Chondrocyte (in vitro differentiated cells): ENCODE measurements around the gene ETF1. TPM values are rescaled to one million over a fixed set of nuclear protein-coding genes. Genes with fewer than 3 reads are reported as not detected.

ENCODE experiments used
- DNase-seq: peaks from one replicate; pipeline ENCODE4 v3.0.0; 2021; ENCODE audit warnings: mixed read lengths, low spot score
- H3K27ac Mint-ChIP-seq: one replicate; pipeline ENCODE4 v1.8.0; 2021; ENCODE audit warnings: mild to moderate bottlenecking, moderate library complexity, mixed read lengths; ENCODE audit not compliant: unreplicated experiment
- H3K27me3 Mint-ChIP-seq: 2 replicates; pipeline ENCODE4 v1.8.0; 2021; ENCODE audit warnings: low read depth, mixed read lengths
- H3K36me3 Mint-ChIP-seq: 2 replicates; pipeline ENCODE4 v1.8.0; 2021; ENCODE audit warnings: low read depth, mixed read lengths
- H3K4me1 Mint-ChIP-seq: 2 replicates; pipeline ENCODE4 v1.8.0; 2021; ENCODE audit warnings: low read depth, mild to moderate bottlenecking, mixed read lengths
- H3K4me3 Mint-ChIP-seq: one replicate; pipeline ENCODE4 v1.8.0; 2021; ENCODE audit warnings: mild to moderate bottlenecking, moderate library complexity, mixed read lengths; ENCODE audit not compliant: unreplicated experiment
- H3K9me3 Mint-ChIP-seq: 2 replicates; pipeline ENCODE4 v1.8.0; 2021; ENCODE audit warnings: low read depth, mixed read lengths
- CTCF ChIP-seq: fragments of 200-600 bp; sonication (generic); IDR thresholded peaks from 2 replicates; pipeline ENCODE4 v1.5.0; 2021; ENCODE audit warnings: antibody characterized with exemption, mild to moderate bottlenecking, moderate library complexity
- total RNA-seq: library from RNA; stranded (reverse); gene quantifications from 3 replicates; pipeline ENCODE4 v1.2.1, GENCODE V29; 2021

ETF1 gene
- total RNA-seq, 1 donor from 2014 or later, result 92.1 TPM

- Mint-ChIP-seq H3K27ac (peak overlapping the region; percentile 96), H3K4me1 (peaks cover 37% of the 10 kb centered on the region), H3K4me3 (peak overlapping the region; percentile 79), H3K27me3 (no peaks in the 10 kb centered on the region), H3K9me3 (no peaks in the 10 kb centered on the region), H3K36me3 (peaks cover 19% of the 10 kb centered on the region)
- TF ChIP-seq CTCF, result peak; percentile 80
- DNase-seq, result peak; percentile 98
Observed at GRCh38 chr5:138464388-138465260, 78.4 kb downstream of the ETF1 start.

GRCh38 chr5:138464008-138464387 lies 79.0 kb downstream of the ETF1 start:
- H3K36me3 Mint-ChIP-seq, result peaks cover 19% of the 10 kb centered on the region
- no peaks in the 10 kb centered on the region for H3K9me3 Mint-ChIP-seq
- peaks cover 37% of the 10 kb centered on the region for H3K4me1 Mint-ChIP-seq
- peak; percentile 96 for TF ChIP-seq CTCF
- no peaks in the 10 kb centered on the region for H3K27me3 Mint-ChIP-seq
- H3K4me3 Mint-ChIP-seq, result peak overlapping the region; percentile 79
- peak overlapping the region; percentile 96 for H3K27ac Mint-ChIP-seq
- peak; percentile 97 for DNase-seq

GRCh38 chr5:138463419-138464007 lies 79.5 kb downstream of the ETF1 start:
- peak overlapping the region; percentile 96 for H3K27ac Mint-ChIP-seq
- peaks cover 3% of the 10 kb centered on the region for H3K27me3 Mint-ChIP-seq
- peaks cover 17% of the 10 kb centered on the region for H3K36me3 Mint-ChIP-seq
- no peak for TF ChIP-seq CTCF
- peaks cover 34% of the 10 kb centered on the region for H3K4me1 Mint-ChIP-seq
- peak; percentile 55 for DNase-seq
- H3K9me3 Mint-ChIP-seq, result no peaks in the 10 kb centered on the region
- peak overlapping the region; percentile 79 for H3K4me3 Mint-ChIP-seq

- no peak overlapping the region for H3K4me3 Mint-ChIP-seq
- DNase-seq, result peak; percentile 42
- peak overlapping the region; percentile 61 for H3K27ac Mint-ChIP-seq
Observed at GRCh38 chr5:138461343-138462125, 81.5 kb downstream of the ETF1 start.

More at GRCh38 chr5:138461343-138462125, 81.5 kb downstream of the ETF1 start:
- TF ChIP-seq CTCF, result no peak
- Mint-ChIP-seq H3K27me3 (peaks cover 3% of the 10 kb centered on the region), H3K4me1 (peaks cover 15% of the 10 kb centered on the region), H3K9me3 (no peaks in the 10 kb centered on the region), H3K36me3 (no peaks in the 10 kb centered on the region)
